Skeletal muscle satellite cell (primary cell): ENCODE data around the gene FCN3.

ENCODE experiments used
- H3K27me3 ChIP-seq: 2 replicates; pipeline ENCODE4 v1.7.0; 2013; ENCODE audit warnings: low read length; ENCODE audit not compliant: control insufficient read depth, insufficient read depth
- H3K36me3 ChIP-seq: 2 replicates; pipeline ENCODE4 v1.7.0; 2013; ENCODE audit warnings: mild to moderate bottlenecking, control low read depth, low read length; ENCODE audit not compliant: insufficient read depth
- H3K4me1 ChIP-seq: 2 replicates; pipeline ENCODE4 v1.7.0; 2013; ENCODE audit warnings: low read length; ENCODE audit not compliant: control insufficient read depth, insufficient read depth
- H3K4me2 ChIP-seq: 2 replicates; pipeline ENCODE4 v1.7.0; 2013; ENCODE audit warnings: mild to moderate bottlenecking, low read length
- H3K4me3 ChIP-seq: 2 replicates; pipeline ENCODE4 v1.7.0; 2013; ENCODE audit warnings: low read length
- H3K9ac ChIP-seq: 2 replicates; pipeline ENCODE4 v1.7.0; 2013; ENCODE audit warnings: mild to moderate bottlenecking, low read depth, low read length, moderate library complexity
- H3K9me3 ChIP-seq: replicated peaks from 2 replicates; pipeline ENCODE4 v1.7.0; 2013; ENCODE audit warnings: mild to moderate bottlenecking, control low read depth, low read length

The FCN3 gene

GRCh38 chr1:27351541-27352107 lies 23.0 kb downstream of the FCN3 start:
- Histone ChIP-seq H3K27me3 (peaks cover 4% of the 10 kb centered on the region), H3K36me3 (peaks cover 16% of the 10 kb centered on the region), H3K9me3 (no peaks in the 10 kb centered on the region), H3K4me3 (no peak overlapping the region), H3K4me1 (peaks cover 19% of the 10 kb centered on the region), H3K9ac (no peak overlapping the region), H3K4me2 (no peak overlapping the region)

GRCh38 chr1:27350663-27351540 lies 23.7 kb downstream of the FCN3 start:
- Histone ChIP-seq H3K27me3 (peaks cover 4% of the 10 kb centered on the region), H3K9ac (no peak overlapping the region), H3K4me2 (no peak overlapping the region), H3K4me1 (peaks cover 19% of the 10 kb centered on the region), H3K36me3 (peaks cover 9% of the 10 kb centered on the region), H3K4me3 (no peak overlapping the region), H3K9me3 (no peaks in the 10 kb centered on the region)

- Histone ChIP-seq H3K9ac (no peak overlapping the region), H3K27me3 (peaks cover 4% of the 10 kb centered on the region), H3K4me3 (peak overlapping the region; percentile 63), H3K36me3 (peaks cover under 1% of the 10 kb centered on the region), H3K9me3 (no peaks in the 10 kb centered on the region), H3K4me2 (peak overlapping the region; percentile 79), H3K4me1 (peaks cover 19% of the 10 kb centered on the region)
Observed at GRCh38 chr1:27349784-27350662, 24.6 kb downstream of the FCN3 start.

- Histone ChIP-seq H3K36me3 (no peaks in the 10 kb centered on the region), H3K4me2 (peak overlapping the region; percentile 79), H3K4me3 (peak overlapping the region; percentile 63), H3K9ac (no peak overlapping the region), H3K27me3 (peaks cover 4% of the 10 kb centered on the region), H3K9me3 (no peaks in the 10 kb centered on the region), H3K4me1 (peaks cover 19% of the 10 kb centered on the region)
Observed at GRCh38 chr1:27348861-27349783, 25.5 kb downstream of the FCN3 start.

GRCh38 chr1:27346991-27347624 lies 27.5 kb downstream of the FCN3 start:
- Histone ChIP-seq H3K36me3 (no peaks in the 10 kb centered on the region), H3K4me3 (no peak overlapping the region), H3K9ac (no peak overlapping the region), H3K4me1 (peaks cover 27% of the 10 kb centered on the region), H3K4me2 (no peak overlapping the region), H3K9me3 (no peaks in the 10 kb centered on the region), H3K27me3 (peaks cover 4% of the 10 kb centered on the region)

- Histone ChIP-seq H3K4me2 (no peak overlapping the region), H3K9me3 (no peaks in the 10 kb centered on the region), H3K27me3 (peaks cover 4% of the 10 kb centered on the region), H3K36me3 (no peaks in the 10 kb centered on the region), H3K9ac (no peak overlapping the region), H3K4me3 (no peak overlapping the region), H3K4me1 (peaks cover 35% of the 10 kb centered on the region)
Observed at GRCh38 chr1:27346357-27346756, 28.3 kb downstream of the FCN3 start.

- Histone ChIP-seq H3K4me3 (no peak overlapping the region), H3K36me3 (no peaks in the 10 kb centered on the region), H3K4me2 (no peak overlapping the region), H3K27me3 (peaks cover 3% of the 10 kb centered on the region), H3K9ac (no peak overlapping the region), H3K4me1 (peaks cover 42% of the 10 kb centered on the region), H3K9me3 (no peaks in the 10 kb centered on the region)
Observed at GRCh38 chr1:27345272-27345671, 29.4 kb downstream of the FCN3 start.

GRCh38 chr1:27343639-27344025 lies 31.0 kb downstream of the FCN3 start:
- H3K27me3 ChIP-seq = no peaks in the 10 kb centered on the region
- H3K9me3 ChIP-seq = no peaks in the 10 kb centered on the region
- H3K4me1 ChIP-seq = peaks cover 28% of the 10 kb centered on the region
- no peak overlapping the region for H3K4me3 ChIP-seq
- H3K4me2 ChIP-seq = no peak overlapping the region
- no peaks in the 10 kb centered on the region for H3K36me3 ChIP-seq
- H3K9ac ChIP-seq = no peak overlapping the region

- Histone ChIP-seq H3K36me3 (no peaks in the 10 kb centered on the region), H3K4me3 (no peak overlapping the region), H3K9ac (no peak overlapping the region), H3K9me3 (no peaks in the 10 kb centered on the region), H3K27me3 (no peaks in the 10 kb centered on the region), H3K4me2 (no peak overlapping the region), H3K4me1 (peaks cover 28% of the 10 kb centered on the region)
Observed at GRCh38 chr1:27342778-27343638, 31.6 kb downstream of the FCN3 start.

- Histone ChIP-seq H3K4me2 (no peak overlapping the region), H3K4me1 (peaks cover 26% of the 10 kb centered on the region), H3K36me3 (no peaks in the 10 kb centered on the region), H3K9me3 (no peaks in the 10 kb centered on the region), H3K27me3 (no peaks in the 10 kb centered on the region), H3K9ac (no peak overlapping the region), H3K4me3 (no peak overlapping the region)
Observed at GRCh38 chr1:27342391-27342777, 32.2 kb downstream of the FCN3 start.
